ENCODE results near the gene ZNF654. TPM values are rescaled to one million over a fixed set of nuclear protein-coding genes. Genes with fewer than 3 reads are reported as not detected.
"Not testable (repeated sequence)": the region's sequence is repeated elsewhere in the genome, so short reads cannot be mapped to it uniquely, and the experiment has no call there.

Gene ZNF654
- 10 to 100 TPM; 11.9 to 16.7 (median 12.2) TPM for total RNA-seq
- total RNA-seq (2013) = 23.5 TPM

DNA sequence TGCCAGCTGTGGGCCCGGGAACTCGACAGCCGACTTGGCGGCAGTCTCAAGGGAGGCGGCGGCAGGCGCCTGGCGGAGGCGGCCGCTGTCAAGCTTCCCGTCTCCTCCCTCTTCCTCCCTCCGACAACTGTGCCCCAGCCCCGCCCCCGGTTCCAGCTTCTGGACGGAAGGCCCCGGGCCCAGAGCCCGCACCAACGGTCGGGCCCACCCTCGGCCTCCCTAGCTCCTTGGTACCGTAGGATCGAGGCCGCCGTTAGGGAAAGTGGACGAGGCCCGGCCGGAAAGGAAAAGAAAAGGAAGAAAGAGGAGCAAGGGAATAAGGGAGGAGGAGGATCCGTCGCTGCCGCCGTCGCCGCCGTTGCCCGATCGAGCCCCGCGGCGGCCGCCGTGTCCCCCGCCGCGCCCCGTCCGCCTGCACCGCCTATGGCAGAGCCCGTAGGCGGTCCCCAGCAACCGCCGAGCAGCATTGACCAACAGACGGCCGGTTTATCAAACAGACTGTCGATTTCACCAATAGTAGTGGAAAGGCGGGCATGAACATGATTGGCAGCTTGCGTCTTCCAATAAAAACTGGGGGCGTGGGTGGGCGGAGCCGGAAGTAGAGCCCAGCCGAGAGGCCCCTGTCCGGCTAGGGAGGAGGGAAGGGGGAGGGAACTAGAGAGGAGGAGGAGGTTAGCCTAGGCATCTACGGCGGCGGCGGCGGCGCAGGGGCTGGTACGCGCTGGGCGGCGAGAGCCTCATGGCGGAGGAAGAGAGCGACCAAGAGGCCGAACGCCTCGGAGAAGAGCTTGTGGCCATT lies at the start of gene ZNF654, which contains the start of gene CGGBP1:
ZNF654 (plus strand) TSS at position 675 of the 799 bp plus-strand sequence; CDS start at position 740, 65 bp downstream.
CGGBP1 (minus strand) TSS at position 425 of the 799 bp plus-strand sequence. CDS start 3,029 bp downstream, outside the sequence.
- peak within 1 kb of the TSS; percentile 99 for H3K4me3 Mint-ChIP-seq

DNA sequence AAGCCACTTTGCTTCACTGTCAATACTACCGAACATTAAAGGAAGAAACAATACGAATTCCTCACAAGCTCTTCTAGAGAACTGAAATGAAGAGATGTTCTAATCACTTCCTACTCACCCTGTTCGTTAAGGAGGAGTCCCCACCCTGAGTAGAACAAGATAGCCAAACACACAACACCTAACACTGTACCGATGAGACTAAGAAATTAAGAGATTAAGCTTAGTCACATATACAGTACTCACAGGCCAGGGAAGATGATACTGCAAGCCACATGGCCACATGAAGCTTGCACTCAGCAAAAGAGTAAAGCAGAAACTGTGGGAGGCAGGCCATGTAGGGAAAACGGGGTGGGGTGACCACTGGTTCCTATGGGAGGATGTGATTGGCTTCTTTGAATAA lies 48.2 kb upstream of the ZNF654 start:
- Histone ChIP-seq H3K27me3 (ENCODE audit: control insufficient read depth, insufficient read depth, low read length) (no peaks in the 10 kb centered on the region), H3K9me3 (ENCODE audit: control insufficient read depth, insufficient read depth, low read length) (no peaks in the 10 kb centered on the region), H3K27ac (ENCODE audit: low read length) (no peak overlapping the region), H3K4me3 (ENCODE audit: low read length) (no peak overlapping the region), H3K36me3 (ENCODE audit: control insufficient read depth, insufficient read depth, low read length) (no peaks in the 10 kb centered on the region), H3K4me1 (ENCODE audit: control insufficient read depth, insufficient read depth, low read length) (no peaks in the 10 kb centered on the region)
- Mint-ChIP-seq H3K36me3 (no peaks in the 10 kb centered on the region), H3K4me1 (no peaks in the 10 kb centered on the region), H3K27me3 (ENCODE audit: low read depth in 2 of 2) (peaks cover 3 to 14% of the 10 kb centered on the region in 2 donors), H3K4me3 (no peak overlapping the region), H3K27ac (no peak overlapping the region), H3K9me3 (no peaks in the 10 kb centered on the region)
- no peak for DNase-seq
- ATAC-seq = no peak
- 87% methylated on average over 4 of the region's 5 CpGs for WGBS (ENCODE audit: insufficient coverage)
- TF ChIP-seq, protein P1, sequence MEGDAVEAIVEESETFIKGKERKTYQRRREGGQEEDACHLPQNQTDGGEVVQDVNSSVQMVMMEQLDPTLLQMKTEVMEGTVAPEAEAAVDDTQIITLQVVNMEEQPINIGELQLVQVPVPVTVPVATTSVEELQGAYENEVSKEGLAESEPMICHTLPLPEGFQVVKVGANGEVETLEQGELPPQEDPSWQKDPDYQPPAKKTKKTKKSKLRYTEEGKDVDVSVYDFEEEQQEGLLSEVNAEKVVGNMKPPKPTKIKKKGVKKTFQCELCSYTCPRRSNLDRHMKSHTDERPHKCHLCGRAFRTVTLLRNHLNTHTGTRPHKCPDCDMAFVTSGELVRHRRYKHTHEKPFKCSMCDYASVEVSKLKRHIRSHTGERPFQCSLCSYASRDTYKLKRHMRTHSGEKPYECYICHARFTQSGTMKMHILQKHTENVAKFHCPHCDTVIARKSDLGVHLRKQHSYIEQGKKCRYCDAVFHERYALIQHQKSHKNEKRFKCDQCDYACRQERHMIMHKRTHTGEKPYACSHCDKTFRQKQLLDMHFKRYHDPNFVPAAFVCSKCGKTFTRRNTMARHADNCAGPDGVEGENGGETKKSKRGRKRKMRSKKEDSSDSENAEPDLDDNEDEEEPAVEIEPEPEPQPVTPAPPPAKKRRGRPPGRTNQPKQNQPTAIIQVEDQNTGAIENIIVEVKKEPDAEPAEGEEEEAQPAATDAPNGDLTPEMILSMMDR (IDR thresholded peaks at IDR 0.05) = no peak
- intact Hi-C loops (cut with micrococcal nuclease) = no loop called here

More for the DNA sequence above, at the start of gene ZNF654, which contains the start of gene CGGBP1:
- peaks cover 19% of the 10 kb centered on the region for H3K36me3 Mint-ChIP-seq
- H3K4me1 ChIP-seq (ENCODE audit: control insufficient read depth, insufficient read depth, low read length) = peaks cover 8% of the 10 kb centered on the region
- H3K36me3 ChIP-seq (ENCODE audit: control insufficient read depth, insufficient read depth, low read length) = peaks cover 25% of the 10 kb centered on the region
- H3K4me1 Mint-ChIP-seq = peaks cover 54 to 57% of the 10 kb centered on the region in 2 donors
- TF ChIP-seq, protein P1 (IDR thresholded peaks at IDR 0.05) = no peak
- H3K4me3 ChIP-seq (ENCODE audit: low read length) = peak within 1 kb of the TSS; percentile 98
- no peaks in the 10 kb centered on the region for H3K27me3 ChIP-seq (ENCODE audit: control insufficient read depth, insufficient read depth, low read length)
- ATAC-seq = peak; percentile 87 to 96 (median 89)
- H3K27ac ChIP-seq (ENCODE audit: low read length) = peak within 1 kb of the TSS; percentile 98
- no peaks in the 10 kb centered on the region for H3K27me3 Mint-ChIP-seq (ENCODE audit: low read depth in 2 of 2)
- peak; percentile 98 to 99 for DNase-seq
- intact Hi-C loops (cut with micrococcal nuclease) = loop anchor here (1.0 to 5.0 kb wide), 4 partner anchors 28 to 832 kb away; partner anchors contain the start of genes C3orf38 and CHMP2B
- WGBS (ENCODE audit: insufficient coverage) = under 1% methylated on average over 76 of the region's 76 CpGs
- H3K9me3 ChIP-seq (ENCODE audit: control insufficient read depth, insufficient read depth, low read length) = no peaks in the 10 kb centered on the region
- no peaks in the 10 kb centered on the region for H3K9me3 Mint-ChIP-seq
- H3K27ac Mint-ChIP-seq = peak within 1 kb of the TSS; percentile 90 to 97

DNA sequence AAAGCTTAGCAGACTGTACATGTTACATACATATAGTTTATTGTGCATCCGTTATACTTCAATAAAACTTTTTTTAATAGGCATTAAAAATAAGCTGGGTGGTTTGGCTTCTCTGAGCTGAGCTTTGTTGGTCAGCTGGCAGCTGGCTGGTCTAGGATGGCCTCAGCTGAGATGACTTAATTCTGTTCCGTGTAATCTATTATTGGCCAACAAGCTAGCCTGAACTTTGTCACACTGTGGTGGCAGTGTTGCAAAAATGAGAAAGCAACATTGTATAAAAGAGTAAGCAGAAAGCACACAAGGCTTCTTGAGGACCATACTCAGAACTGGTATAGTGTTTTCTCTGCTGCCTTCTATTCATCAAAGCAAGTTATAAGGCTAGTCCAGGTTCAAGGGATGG lies 45.5 kb upstream of the ZNF654 start:
- Mint-ChIP-seq H3K27me3 (ENCODE audit: low read depth in 2 of 2) (peaks cover 18 to 34% of the 10 kb centered on the region in 2 donors), H3K4me3 (no peak overlapping the region), H3K27ac (no peak overlapping the region), H3K36me3 (no peaks in the 10 kb centered on the region), H3K9me3 (no peaks in the 10 kb centered on the region), H3K4me1 (peaks cover 11 to 18% of the 10 kb centered on the region in 2 donors)
- H3K36me3 ChIP-seq (ENCODE audit: control insufficient read depth, insufficient read depth, low read length) = no peaks in the 10 kb centered on the region
- DNase-seq = no peak
- intact Hi-C loops (cut with micrococcal nuclease) = no loop called here
- TF ChIP-seq, protein P1 (IDR thresholded peaks at IDR 0.05) = no peak
- no peak for ATAC-seq
- H3K4me3 ChIP-seq (ENCODE audit: low read length) = no peak overlapping the region
- H3K4me1 ChIP-seq (ENCODE audit: control insufficient read depth, insufficient read depth, low read length) = peaks cover 4% of the 10 kb centered on the region
- H3K9me3 ChIP-seq (ENCODE audit: control insufficient read depth, insufficient read depth, low read length) = no peaks in the 10 kb centered on the region
- no peak overlapping the region for H3K27ac ChIP-seq (ENCODE audit: low read length)
- 65% methylated on average over 1 of the region's 2 CpGs for WGBS (ENCODE audit: insufficient coverage)
- H3K27me3 ChIP-seq (ENCODE audit: control insufficient read depth, insufficient read depth, low read length) = no peaks in the 10 kb centered on the region

DNA sequence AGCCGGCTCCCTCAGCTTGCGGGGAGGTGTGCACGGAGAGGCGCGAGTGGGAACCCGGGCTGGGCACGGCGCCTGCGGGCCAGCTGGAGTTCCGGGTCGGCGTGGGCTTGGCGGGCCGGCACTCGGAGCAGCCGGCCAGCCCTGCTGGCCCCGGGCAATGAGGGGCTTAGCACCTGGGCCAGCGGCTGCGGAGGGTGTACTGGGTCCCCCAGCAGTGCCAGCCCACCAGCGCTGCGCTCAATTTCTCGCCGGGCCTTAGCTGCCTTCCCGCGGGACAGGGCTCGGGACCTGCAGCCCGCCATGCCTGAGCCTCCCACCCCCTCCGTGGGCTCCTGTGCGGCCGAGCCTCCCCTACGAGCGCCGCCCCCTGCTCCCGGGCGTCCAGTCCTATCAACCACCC lies 43.4 kb upstream of the ZNF654 start:
- not testable (repeated sequence) for H3K9me3 ChIP-seq (ENCODE audit: control insufficient read depth, insufficient read depth, low read length); H3K4me3 Mint-ChIP-seq; ATAC-seq; H3K27ac ChIP-seq (ENCODE audit: low read length); H3K27me3 ChIP-seq (ENCODE audit: control insufficient read depth, insufficient read depth, low read length); H3K27ac Mint-ChIP-seq; DNase-seq; H3K4me1 ChIP-seq (ENCODE audit: control insufficient read depth, insufficient read depth, low read length); H3K4me3 ChIP-seq (ENCODE audit: low read length); H3K36me3 Mint-ChIP-seq; H3K36me3 ChIP-seq (ENCODE audit: control insufficient read depth, insufficient read depth, low read length); H3K9me3 Mint-ChIP-seq
- Mint-ChIP-seq H3K27me3 (ENCODE audit: low read depth in 2 of 2) (peaks cover 21 to 35% of the 10 kb centered on the region in 2 donors), H3K4me1 (peaks cover 17 to 24% of the 10 kb centered on the region in 2 donors)
- intact Hi-C loops (cut with micrococcal nuclease) = loop anchor here (5.0 kb wide), 1 partner anchor 42 kb away; the partner anchor contains the start of genes CGGBP1 and ZNF654
- 95% methylated on average over 35 of the region's 35 CpGs for WGBS (ENCODE audit: insufficient coverage)
